Fibroblast of lung (primary cell): Measurements from ENCODE around the gene EYA2.

Source experiments
- EZH2 ChIP-seq: IDR thresholded peaks from 2 replicates; pipeline ENCODE4 v1.5.1; 2012; ENCODE audit warnings: low read length, control low read depth, mild to moderate bottlenecking; ENCODE audit errors: missing control alignments
- TF ChIP-seq, protein P1 (sequence below), 2 donors: IDR thresholded peaks in 1 of 2; conservative IDR thresholded peaks in 1 of 2; 1 replicate in 1 of 2; 2 replicates in 1 of 2; pipeline ENCODE4 v1.5.1; 2011 to 2012; ENCODE audit warnings: low read length in 2 of 2, control low read depth in 1 of 2, inconsistent platforms in 1 of 2, low read depth in 1 of 2, mild to moderate bottlenecking in 1 of 2

- TF ChIP-seq EZH2: no peak
- TF ChIP-seq, protein P1, sequence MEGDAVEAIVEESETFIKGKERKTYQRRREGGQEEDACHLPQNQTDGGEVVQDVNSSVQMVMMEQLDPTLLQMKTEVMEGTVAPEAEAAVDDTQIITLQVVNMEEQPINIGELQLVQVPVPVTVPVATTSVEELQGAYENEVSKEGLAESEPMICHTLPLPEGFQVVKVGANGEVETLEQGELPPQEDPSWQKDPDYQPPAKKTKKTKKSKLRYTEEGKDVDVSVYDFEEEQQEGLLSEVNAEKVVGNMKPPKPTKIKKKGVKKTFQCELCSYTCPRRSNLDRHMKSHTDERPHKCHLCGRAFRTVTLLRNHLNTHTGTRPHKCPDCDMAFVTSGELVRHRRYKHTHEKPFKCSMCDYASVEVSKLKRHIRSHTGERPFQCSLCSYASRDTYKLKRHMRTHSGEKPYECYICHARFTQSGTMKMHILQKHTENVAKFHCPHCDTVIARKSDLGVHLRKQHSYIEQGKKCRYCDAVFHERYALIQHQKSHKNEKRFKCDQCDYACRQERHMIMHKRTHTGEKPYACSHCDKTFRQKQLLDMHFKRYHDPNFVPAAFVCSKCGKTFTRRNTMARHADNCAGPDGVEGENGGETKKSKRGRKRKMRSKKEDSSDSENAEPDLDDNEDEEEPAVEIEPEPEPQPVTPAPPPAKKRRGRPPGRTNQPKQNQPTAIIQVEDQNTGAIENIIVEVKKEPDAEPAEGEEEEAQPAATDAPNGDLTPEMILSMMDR (conservative IDR thresholded peaks at IDR 0.05 in 1 of 2, IDR thresholded peaks at IDR 0.05 in 1 of 2; ENCODE audit: low read depth in 1 of 2, low read length in 2 of 2): no peak
Observed at GRCh38 chr20:46937157-46937523, 42.5 kb downstream of the EYA2 start.
